Endothelial cell of umbilical vein (primary cell): ENCODE data around the gene SUCLG2.

ENCODE experiments used
- CTCF ChIP-seq, 2 donors: IDR thresholded peaks; 1 replicate in 1 of 2; 2 replicates in 1 of 2; pipeline ENCODE4 v1.5.1; 2011; ENCODE audit warnings: low read length in 2 of 2, mild to moderate bottlenecking in 2 of 2, moderate library complexity in 2 of 2, control low read depth in 1 of 2, inconsistent platforms in 1 of 2, low read depth in 1 of 2; ENCODE audit not compliant: insufficient read depth in 1 of 2; ENCODE audit errors: extremely low read depth in 1 of 2
- GATA2 ChIP-seq: IDR thresholded peaks from 2 replicates; pipeline ENCODE4 v1.7.0; 2011; ENCODE audit warnings: low read depth, mild to moderate bottlenecking, moderate library complexity, mixed read lengths, low read length; ENCODE audit not compliant: insufficient read length, insufficient read depth
- JUN ChIP-seq: IDR thresholded peaks from 2 replicates; pipeline ENCODE4 v1.6.1; 2011; ENCODE audit warnings: borderline replicate concordance, low read depth; ENCODE audit not compliant: insufficient read length, insufficient read depth
- POLR2A ChIP-seq: IDR thresholded peaks from 2 replicates; pipeline ENCODE4 v1.6.1; 2012; ENCODE audit warnings: low read depth, mild to moderate bottlenecking, control low read depth, low read length
- POLR2AphosphoS5 ChIP-seq: IDR thresholded peaks from 2 replicates; pipeline ENCODE4 v1.6.1; 2012; ENCODE audit warnings: low read depth, mild to moderate bottlenecking, control low read depth, low read length, moderate library complexity; ENCODE audit not compliant: insufficient read depth
- TF ChIP-seq, protein P1 (sequence below): IDR thresholded peaks from 2 replicates; pipeline ENCODE4 v1.6.1; 2011; ENCODE audit not compliant: insufficient read depth, insufficient read length

- TF ChIP-seq JUN (no peak), POLR2A (no peak), CTCF (IDR thresholded peaks at IDR 0.05; ENCODE audit: extremely low read depth in 1 of 2, insufficient read depth in 1 of 2, low read depth in 1 of 2, low read length in 2 of 2) (no peak), POLR2AphosphoS5 (no peak), GATA2 (no peak)
- TF ChIP-seq, protein P1, sequence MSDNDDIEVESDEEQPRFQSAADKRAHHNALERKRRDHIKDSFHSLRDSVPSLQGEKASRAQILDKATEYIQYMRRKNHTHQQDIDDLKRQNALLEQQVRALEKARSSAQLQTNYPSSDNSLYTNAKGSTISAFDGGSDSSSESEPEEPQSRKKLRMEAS: no peak
Measured at GRCh38 chr3:67478423-67478822, 176.0 kb downstream of the SUCLG2 start.
